DOHH2 (cell line): Measurements from ENCODE around the gene CELA1.

Experiments
- H3F3A ChIP-seq: fragments of 200-600 bp; sonication (generic), shearing (Covaris generic); 2 replicates; pipeline ENCODE4 v1.6.0; 2016; ENCODE audit warnings: antibody characterized with exemption, mild to moderate bottlenecking; ENCODE audit not compliant: control insufficient read depth, insufficient read depth
- H3K27ac ChIP-seq: fragments of 200-600 bp; sonication (generic); 2 replicates; pipeline ENCODE4 v1.5.1; 2014; ENCODE audit warnings: low read depth, mild to moderate bottlenecking, low read length, moderate library complexity
- H3K27me3 ChIP-seq: fragments of 200-600 bp; sonication (generic); 2 replicates; pipeline ENCODE4 v1.6.1; 2014; ENCODE audit warnings: mild to moderate bottlenecking, low read length, mixed read lengths; ENCODE audit not compliant: control insufficient read depth
- H3K36me3 ChIP-seq: fragments of 200-600 bp; sonication (generic); 2 replicates; pipeline ENCODE4 v1.6.1; 2014; ENCODE audit warnings: mild to moderate bottlenecking, low read length, moderate library complexity, mixed read lengths; ENCODE audit not compliant: control insufficient read depth
- H3K4me1 ChIP-seq: fragments of 200-600 bp; sonication (generic); 2 replicates; pipeline ENCODE4 v1.6.1; 2014; ENCODE audit warnings: mild to moderate bottlenecking, low read length, mixed read lengths; ENCODE audit not compliant: control insufficient read depth
- H3K4me2 ChIP-seq: fragments of 200-600 bp; sonication (generic); 2 replicates; pipeline ENCODE4 v1.6.0; 2014; ENCODE audit warnings: mild to moderate bottlenecking, low read length, moderate library complexity
- H3K4me3 ChIP-seq: fragments of 200-600 bp; sonication (generic); 2 replicates; pipeline ENCODE4 v1.5.1; 2014; ENCODE audit warnings: mild to moderate bottlenecking, low read length, mixed read lengths
- H3K79me2 ChIP-seq: fragments of 200-600 bp; sonication (generic); 2 replicates; pipeline ENCODE4 v1.6.1; 2014; ENCODE audit warnings: mild to moderate bottlenecking, low read length, mixed read lengths; ENCODE audit not compliant: control insufficient read depth
- H3K9me2 ChIP-seq: fragments of 200-600 bp; sonication (generic); replicated peaks from 2 replicates; pipeline ENCODE4 v1.6.1; 2014; ENCODE audit warnings: mild to moderate bottlenecking, low read length, mixed read lengths; ENCODE audit not compliant: control insufficient read depth
- H3K9me3 ChIP-seq: fragments of 200-600 bp; sonication (generic); 2 replicates; pipeline ENCODE4 v1.6.1; 2014; ENCODE audit warnings: antibody characterized with exemption, low read length, mixed read lengths; ENCODE audit not compliant: control insufficient read depth, insufficient read depth
- H4K20me1 ChIP-seq: fragments of 200-600 bp; sonication (generic); 2 replicates; pipeline ENCODE4 v1.6.0; 2014; ENCODE audit warnings: low read depth, mild to moderate bottlenecking, antibody characterized with exemption, low read length, moderate library complexity; ENCODE audit not compliant: control insufficient read depth, insufficient read depth
- CTCF ChIP-seq: fragments of 200-600 bp; sonication (generic); IDR thresholded peaks from one replicate; pipeline ENCODE4 v1.5.1; 2014; ENCODE audit warnings: antibody characterized with exemption, mild to moderate bottlenecking, low read depth, low read length; ENCODE audit not compliant: poor library complexity, severe bottlenecking
- EZH2phosphoT487 ChIP-seq: fragments of 200-600 bp; sonication (generic); IDR thresholded peaks from 2 replicates; pipeline ENCODE4 v1.6.1; 2017; ENCODE audit warnings: borderline replicate concordance, mild to moderate bottlenecking, antibody characterized with exemption, low read length, moderate library complexity, mixed read lengths

CELA1 gene

DNA sequence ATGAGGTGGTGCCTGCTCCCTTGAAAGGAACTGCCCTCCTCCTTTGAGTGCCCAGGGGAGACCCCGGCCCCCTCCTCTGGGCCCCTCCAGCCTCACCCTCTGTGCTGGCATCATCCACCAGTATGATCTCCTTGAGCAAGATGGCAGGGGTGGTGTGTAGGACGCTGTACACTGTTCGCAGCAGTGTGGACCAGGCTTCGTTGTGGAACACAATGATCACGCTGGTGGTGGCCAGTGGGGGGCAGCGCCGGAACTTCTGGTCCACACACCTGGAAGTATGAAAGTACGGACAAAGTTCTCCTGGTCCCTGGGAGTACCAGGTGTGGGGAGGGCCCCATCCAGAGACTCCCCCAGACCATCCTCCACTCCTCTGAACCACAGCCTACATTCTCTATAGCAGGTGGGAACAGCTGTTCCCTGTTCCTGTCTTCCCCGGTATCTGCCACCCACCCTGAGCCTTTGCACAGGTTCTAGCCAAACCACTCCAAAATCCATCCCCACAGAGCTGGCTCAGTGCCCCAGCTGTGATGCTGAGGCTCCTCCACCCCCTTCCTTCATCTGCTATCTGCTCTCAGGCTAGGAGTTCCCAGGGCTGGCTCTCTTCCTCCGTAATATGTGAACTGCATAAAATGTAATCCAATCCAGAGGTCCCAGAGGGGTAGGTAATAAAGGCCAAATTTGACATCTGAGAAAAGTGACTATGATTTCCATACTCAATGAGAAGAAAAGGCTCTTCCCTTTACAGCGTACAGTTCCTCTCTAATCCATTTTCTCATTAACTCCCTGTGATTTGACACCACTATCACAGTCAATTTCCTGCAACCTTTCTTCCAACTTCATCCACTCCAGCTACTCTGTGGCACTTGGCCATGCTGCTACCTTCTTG, 30.9 kb upstream of the CELA1 start:
- Histone ChIP-seq H3K4me1 (no peaks in the 10 kb centered on the region), H3F3A (no peaks in the 10 kb centered on the region), H3K9me2 (no peaks in the 10 kb centered on the region), H3K36me3 (no peaks in the 10 kb centered on the region), H3K79me2 (no peaks in the 10 kb centered on the region), H3K4me2 (no peak overlapping the region), H3K4me3 (no peak overlapping the region), H3K9me3 (no peaks in the 10 kb centered on the region), H3K27me3 (peaks cover 92% of the 10 kb centered on the region), H3K27ac (no peak overlapping the region), H4K20me1 (peaks cover 12% of the 10 kb centered on the region)
- TF ChIP-seq EZH2phosphoT487 (no peak), CTCF (peak; percentile 44)

- Histone ChIP-seq H3F3A (no peaks in the 10 kb centered on the region), H3K9me2 (no peaks in the 10 kb centered on the region), H3K27me3 (peaks cover 91% of the 10 kb centered on the region), H3K79me2 (no peaks in the 10 kb centered on the region), H3K4me2 (no peak overlapping the region), H4K20me1 (peaks cover 10% of the 10 kb centered on the region), H3K9me3 (no peaks in the 10 kb centered on the region), H3K36me3 (no peaks in the 10 kb centered on the region), H3K4me1 (peaks cover under 1% of the 10 kb centered on the region; the same call in 1 of the 2 replicates), H3K4me3 (no peak overlapping the region), H3K27ac (no peak overlapping the region)
- TF ChIP-seq EZH2phosphoT487 (no peak), CTCF (no peak)
These were observed 28.4 kb upstream of the CELA1 start for GRCh38 chr12:51374856-51375255.

DNA sequence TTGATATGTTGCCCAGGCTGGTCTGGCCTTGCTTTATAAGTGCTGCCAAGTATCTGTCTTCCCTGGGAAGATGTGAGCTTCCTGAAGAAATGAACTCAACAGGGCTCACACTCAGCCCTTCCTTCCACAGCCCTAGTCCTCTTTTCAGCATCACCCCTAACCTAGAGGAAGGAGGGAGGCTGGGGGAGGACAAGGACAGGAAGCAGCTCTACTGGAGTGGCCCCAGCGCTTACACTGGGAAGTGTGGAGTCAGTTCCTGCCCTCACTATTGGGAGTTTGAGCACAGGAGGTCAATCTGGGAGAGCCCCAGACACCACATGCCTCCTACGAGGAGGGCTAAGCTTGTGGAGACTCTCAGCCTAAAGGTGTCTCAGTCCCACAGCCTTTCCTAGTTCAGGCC, 27.9 kb upstream of the CELA1 start:
- H3F3A ChIP-seq, result no peaks in the 10 kb centered on the region
- H3K36me3 ChIP-seq, result no peaks in the 10 kb centered on the region
- H3K9me2 ChIP-seq, result no peaks in the 10 kb centered on the region
- H3K27ac ChIP-seq, result no peak overlapping the region
- peaks cover 10% of the 10 kb centered on the region for H4K20me1 ChIP-seq
- H3K9me3 ChIP-seq, result no peaks in the 10 kb centered on the region
- no peak overlapping the region for H3K4me2 ChIP-seq
- peaks cover 91% of the 10 kb centered on the region for H3K27me3 ChIP-seq
- H3K4me1 ChIP-seq, result peaks cover 5% of the 10 kb centered on the region
- H3K79me2 ChIP-seq, result no peaks in the 10 kb centered on the region
- no peak overlapping the region for H3K4me3 ChIP-seq
- TF ChIP-seq CTCF (no peak), EZH2phosphoT487 (no peak)
